Stimulated activated CD4-positive, alpha-beta T cell treated with anti-CD3 and anti-CD28 coated beads, Interleukin-4, amount 100 ng/mL, for 48 hours (primary cell): ENCODE results near the gene RBMS3.

Experiments
- DNase-seq, 2 donors: peaks; one replicate each; pipeline ENCODE4 v3.0.0-alpha.2; 2020; ENCODE audit warnings: low read depth in 2 of 2

Gene RBMS3

GRCh38 chr3:29721789-29722188, 440.9 kb downstream of the RBMS3 start:
- DNase-seq = no peak

GRCh38 chr3:29731050-29731449, 450.2 kb downstream of the RBMS3 start:
- no peak for DNase-seq

GRCh38 chr3:29741231-29741630, 460.4 kb downstream of the RBMS3 start:
- DNase-seq = no peak

- no peak for DNase-seq
These were observed 464.5 kb downstream of the RBMS3 start for GRCh38 chr3:29745232-29745870.

GRCh38 chr3:29746163-29746760, 465.4 kb downstream of the RBMS3 start:
- no peak for DNase-seq

- no peak for DNase-seq
These were observed 467.1 kb downstream of the RBMS3 start for GRCh38 chr3:29747991-29748390.

GRCh38 chr3:29751647-29752314, 470.9 kb downstream of the RBMS3 start:
- DNase-seq = no peak

- DNase-seq = no peak
These were observed 473.5 kb downstream of the RBMS3 start for GRCh38 chr3:29754346-29754745.

GRCh38 chr3:29755416-29755815, 474.5 kb downstream of the RBMS3 start:
- no peak for DNase-seq

- DNase-seq = no peak
These were observed 476.3 kb downstream of the RBMS3 start for GRCh38 chr3:29757054-29757777.

- DNase-seq = no peak
These were observed 477.2 kb downstream of the RBMS3 start for GRCh38 chr3:29758108-29758433.

- no peak for DNase-seq
These were observed 477.8 kb downstream of the RBMS3 start for GRCh38 chr3:29758434-29759322.

GRCh38 chr3:29759411-29760225, 478.7 kb downstream of the RBMS3 start:
- no peak for DNase-seq

- DNase-seq = no peak
These were observed 479.4 kb downstream of the RBMS3 start for GRCh38 chr3:29760226-29760685.

- DNase-seq = no peak
These were observed 480.6 kb downstream of the RBMS3 start for GRCh38 chr3:29761517-29761916.

GRCh38 chr3:29763115-29763514, 482.2 kb downstream of the RBMS3 start:
- DNase-seq = no peak

GRCh38 chr3:29764041-29764440, 483.2 kb downstream of the RBMS3 start:
- DNase-seq = no peak

GRCh38 chr3:29764603-29765254, 483.9 kb downstream of the RBMS3 start:
- no peak for DNase-seq

- no peak for DNase-seq
These were observed 490.7 kb downstream of the RBMS3 start for GRCh38 chr3:29771602-29772001.

- no peak for DNase-seq
These were observed 491.6 kb downstream of the RBMS3 start for GRCh38 chr3:29772436-29772835.
